Keratinocyte (primary cell): ENCODE results near the gene TTI1. TPM values are rescaled to one million over a fixed set of nuclear protein-coding genes. Genes with fewer than 3 reads are reported as not detected.

ENCODE experiments used
- DNase-seq: peaks from one replicate; pipeline ENCODE4 v3.0.0-alpha.2; 2011; ENCODE audit warnings: low read depth, missing footprints, low spot score
- FAIRE-seq: peaks from 2 replicates; lab custom pipeline; 2011; peaks lifted over from hg19 to GRCh38; lab: Jason Lieb, UNC
- H2AFZ ChIP-seq: 2 replicates; pipeline ENCODE4 v1.6.0; 2012; ENCODE audit warnings: low read length, control low read depth, inconsistent platforms; ENCODE audit not compliant: control insufficient read depth
- H3K27ac ChIP-seq: 2 replicates; pipeline ENCODE4 v1.5.1; 2011; ENCODE audit warnings: low read length; ENCODE audit not compliant: control insufficient read depth, insufficient read depth
- H3K27me3 ChIP-seq: 3 replicates; pipeline ENCODE4 v1.6.0; 2011; ENCODE audit warnings: low read length; ENCODE audit not compliant: control insufficient read depth, insufficient read depth; ENCODE audit errors: extremely low read depth
- H3K36me3 ChIP-seq, 2 experiments: 2 replicates in 1 of 2; 3 replicates in 1 of 2; pipeline ENCODE4 v1.5.1; 2011; ENCODE audit warnings: low read length in 2 of 2, mild to moderate bottlenecking in 1 of 2; ENCODE audit not compliant: control insufficient read depth in 2 of 2, insufficient read depth in 2 of 2; ENCODE audit errors: extremely low read depth in 1 of 2
- H3K4me1 ChIP-seq: 3 replicates; pipeline ENCODE4 v1.5.1; 2011; ENCODE audit warnings: low read length; ENCODE audit not compliant: control insufficient read depth, insufficient read depth; ENCODE audit errors: extremely low read depth
- H3K4me2 ChIP-seq: 3 replicates; pipeline ENCODE4 v1.6.0; 2011; ENCODE audit warnings: low read depth, low read length; ENCODE audit not compliant: control insufficient read depth, insufficient read depth; ENCODE audit errors: extremely low read depth
- H3K4me3 ChIP-seq, 3 experiments: fragments of 200-600 bp in 1 of 3; sonication (generic) in 1 of 3; 2 replicates in 2 of 3; 3 replicates in 1 of 3; pipeline ENCODE4 v1.5.1; 2011 to 2016; ENCODE audit warnings: low read length in 3 of 3, mild to moderate bottlenecking in 3 of 3, control low read depth in 2 of 3, inconsistent platforms in 1 of 3, low read depth in 1 of 3, mixed read lengths in 1 of 3, mixed run types in 1 of 3, moderate library complexity in 1 of 3; ENCODE audit not compliant: control insufficient read depth in 2 of 3, insufficient read depth in 2 of 3; ENCODE audit errors: extremely low read depth in 1 of 3
- H3K79me2 ChIP-seq: 2 replicates; pipeline ENCODE4 v1.6.0; 2012; ENCODE audit warnings: low read length; ENCODE audit not compliant: control insufficient read depth, insufficient read depth
- H3K9ac ChIP-seq: 3 replicates; pipeline ENCODE4 v1.6.0; 2011; ENCODE audit warnings: low read length; ENCODE audit not compliant: control insufficient read depth, insufficient read depth; ENCODE audit errors: extremely low read depth
- H3K9me1 ChIP-seq: 3 replicates; pipeline ENCODE4 v1.6.0; 2011; ENCODE audit warnings: low read length; ENCODE audit not compliant: control insufficient read depth, insufficient read depth; ENCODE audit errors: extremely low read depth
- H3K9me3 ChIP-seq: 2 replicates; pipeline ENCODE4 v1.5.1; 2012; ENCODE audit warnings: low read depth, low read length; ENCODE audit not compliant: control insufficient read depth
- H4K20me1 ChIP-seq: 3 replicates; pipeline ENCODE4 v1.6.0; 2011; ENCODE audit warnings: low read length; ENCODE audit not compliant: control insufficient read depth, insufficient read depth; ENCODE audit errors: extremely low read depth
- CTCF ChIP-seq, 3 experiments: IDR thresholded peaks in 1 of 3; conservative IDR thresholded peaks in 1 of 3; optimal IDR thresholded peaks in 1 of 3; 2 replicates in 2 of 3; 3 replicates in 1 of 3; pipeline versions ENCODE3 to v1.5.1; 2011; ENCODE audit warnings: low read length in 3 of 3, mild to moderate bottlenecking in 3 of 3, moderate library complexity in 2 of 3, control low read depth in 1 of 3, inconsistent platforms in 1 of 3; ENCODE audit not compliant: insufficient read depth in 2 of 3; ENCODE audit errors: extremely low read depth in 1 of 3
- EZH2 ChIP-seq: IDR thresholded peaks from one replicate; pipeline ENCODE4 v1.6.1; 2012; ENCODE audit warnings: inconsistent platforms, mild to moderate bottlenecking, low read length, moderate library complexity
- dilution Hi-C: fragments of 300-500 bp; cut with MboI; formaldehyde crosslinking; loops from one replicate; pipeline ENCODE4 v1.7.0; 2020; ENCODE audit warnings: low sequenced_read_pairs; ENCODE audit not compliant: extremely low pct_ligation_motif_present
- polyA plus RNA-seq, 5 experiments: library from polyadenylated mRNA; depleted of rRNA in 3 of 5; stranded (reverse) in 3 of 5; stranded (forward) in 1 of 5; unstranded in 1 of 5; fragments of >200 nt; gene quantifications; 1 replicate in 1 of 5; 2 replicates in 3 of 5; 3 replicates in 1 of 5; pipeline versions ENCODE4 v1.2.1 to v1.2.3, GENCODE V29; 2011 to 2012; ENCODE audit warnings: missing spikeins in 2 of 5, low read depth in 1 of 5, low replicate concordance in 1 of 5

The TTI1 gene
- polyA plus RNA-seq, 1 donor (not counting 4 experiments of a cell fraction or from before 2014, with no cell fraction given) = 13.5 TPM

GRCh38 chr20:38021087-38021772 is 12.0 kb downstream of the TTI1 start:
- Histone ChIP-seq H2AFZ (no peak overlapping the region), H3K9me1 (no peaks in the 10 kb centered on the region), H3K36me3 (peaks cover 4 to 8% of the 10 kb centered on the region in 2 experiments), H3K4me3 (no peak overlapping the region), H3K79me2 (peaks cover 43% of the 10 kb centered on the region), H3K4me2 (no peak overlapping the region), H3K9me3 (peaks cover 2% of the 10 kb centered on the region), H3K9ac (no peak overlapping the region), H3K27me3 (no peaks in the 10 kb centered on the region), H3K4me1 (no peaks in the 10 kb centered on the region), H4K20me1 (no peaks in the 10 kb centered on the region), H3K27ac (no peak overlapping the region)
- no peak for TF ChIP-seq CTCF (optimal IDR thresholded peaks at IDR 0.05 in 1 of 3, IDR thresholded peaks at IDR 0.05 in 1 of 3, conservative IDR thresholded peaks at IDR 0.05 in 1 of 3; ENCODE audit: extremely low read depth in 1 of 3, insufficient read depth in 2 of 3, low read length in 3 of 3)
- TF ChIP-seq EZH2 = no peak
- no peak for DNase-seq
- FAIRE-seq = no peak
- dilution Hi-C loops = no loop called here

GRCh38 chr20:38018385-38018784 is 14.9 kb downstream of the TTI1 start:
- FAIRE-seq = no peak
- H3K27ac ChIP-seq = no peak overlapping the region
- H4K20me1 ChIP-seq = no peaks in the 10 kb centered on the region
- H3K27me3 ChIP-seq = no peaks in the 10 kb centered on the region
- no peaks in the 10 kb centered on the region for H3K4me1 ChIP-seq
- H3K9me3 ChIP-seq = peaks cover 2% of the 10 kb centered on the region
- H3K4me2 ChIP-seq = no peak overlapping the region
- H3K4me3 ChIP-seq = no peak overlapping the region
- H3K79me2 ChIP-seq = peaks cover 23% of the 10 kb centered on the region
- H2AFZ ChIP-seq = no peak overlapping the region
- TF ChIP-seq CTCF (optimal IDR thresholded peaks at IDR 0.05 in 1 of 3, IDR thresholded peaks at IDR 0.05 in 1 of 3, conservative IDR thresholded peaks at IDR 0.05 in 1 of 3; ENCODE audit: extremely low read depth in 1 of 3, insufficient read depth in 2 of 3, low read length in 3 of 3) (no peak), EZH2 (no peak)
- H3K9me1 ChIP-seq = no peaks in the 10 kb centered on the region
- dilution Hi-C loops = no loop called here
- no peak for DNase-seq
- H3K9ac ChIP-seq = no peak overlapping the region
- H3K36me3 ChIP-seq = peaks cover 4 to 13% of the 10 kb centered on the region in 2 experiments
